ENCODE data around the gene YWHAH.

The YWHAH gene

DNA sequence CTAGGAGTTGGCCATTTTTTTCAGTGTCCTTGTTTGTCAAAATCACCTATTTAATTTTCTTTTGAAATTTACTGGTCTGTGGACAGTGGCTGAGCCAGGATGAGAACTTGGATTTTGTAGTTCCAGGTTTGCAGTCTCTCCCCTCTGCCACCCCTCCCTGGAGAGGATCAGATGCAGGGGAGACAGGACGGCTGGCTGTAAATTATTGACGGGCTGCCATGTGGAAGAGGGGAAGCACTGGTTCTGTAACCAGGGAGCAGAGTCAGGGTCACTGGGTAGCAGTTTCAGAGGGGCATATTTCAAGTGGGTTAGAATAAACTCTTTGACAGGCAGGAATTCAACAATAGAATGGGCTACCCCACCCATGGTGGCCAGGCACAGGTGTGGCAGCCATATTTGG, 20.6 kb upstream of the YWHAH start:
- no peak for DNase-seq

DNA sequence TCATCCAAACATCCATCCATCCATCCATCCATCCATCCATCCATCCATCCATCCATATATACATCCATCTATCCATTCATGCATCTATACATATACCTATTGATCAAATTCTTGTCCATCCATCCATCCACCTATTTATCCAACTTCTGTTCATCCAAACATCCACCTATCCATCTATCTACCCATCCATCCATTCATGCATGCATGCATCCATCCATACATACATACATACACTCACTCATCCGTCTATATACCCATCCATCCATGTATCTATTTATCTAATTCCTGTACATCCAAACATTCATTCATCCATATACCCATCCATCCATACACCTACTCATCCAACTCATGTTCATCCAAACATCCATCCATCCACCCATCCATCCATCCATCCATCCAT, 19.3 kb upstream of the YWHAH start:
- no peak for DNase-seq

DNA sequence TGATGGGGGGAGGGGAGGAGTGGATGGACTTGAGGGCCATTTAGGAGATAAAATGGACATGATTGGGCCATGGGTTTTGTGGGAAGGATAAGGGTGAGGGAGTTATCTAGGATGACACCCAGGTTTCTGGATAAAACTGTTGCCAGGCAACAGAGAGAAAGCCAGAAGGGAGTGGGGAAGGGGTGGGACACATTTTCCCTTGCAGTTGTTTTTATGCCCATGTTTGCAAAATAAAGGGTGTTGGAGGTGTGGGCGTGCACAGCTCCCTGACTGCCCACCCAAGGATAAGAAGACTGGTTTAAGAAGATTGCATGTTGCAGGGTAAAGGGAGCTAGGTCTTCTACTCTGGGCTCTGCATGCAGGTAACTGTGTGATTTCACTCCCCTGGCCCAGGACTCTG, 18.3 kb upstream of the YWHAH start:
- DNase-seq, result no peak

DNA sequence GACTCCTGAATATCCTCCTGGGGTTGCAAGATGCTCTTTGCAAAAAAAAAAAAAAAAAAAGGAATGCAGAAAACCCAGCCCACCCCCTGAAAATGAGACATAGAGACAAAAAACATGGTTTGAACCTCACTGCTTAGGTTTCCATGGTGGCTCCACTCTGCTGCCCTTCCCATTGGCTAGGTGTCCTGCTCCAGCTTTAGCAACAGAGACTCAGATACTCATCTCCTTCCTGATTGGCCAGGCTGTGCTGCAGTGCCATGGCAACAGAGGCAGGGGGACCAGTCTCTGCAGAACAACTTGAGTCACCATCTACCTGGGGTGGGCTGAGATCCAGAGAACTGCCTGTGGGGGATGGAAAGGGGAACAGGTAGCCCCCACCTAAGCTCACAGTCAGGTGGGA, 17.4 kb upstream of the YWHAH start:
- no peak for DNase-seq

DNA sequence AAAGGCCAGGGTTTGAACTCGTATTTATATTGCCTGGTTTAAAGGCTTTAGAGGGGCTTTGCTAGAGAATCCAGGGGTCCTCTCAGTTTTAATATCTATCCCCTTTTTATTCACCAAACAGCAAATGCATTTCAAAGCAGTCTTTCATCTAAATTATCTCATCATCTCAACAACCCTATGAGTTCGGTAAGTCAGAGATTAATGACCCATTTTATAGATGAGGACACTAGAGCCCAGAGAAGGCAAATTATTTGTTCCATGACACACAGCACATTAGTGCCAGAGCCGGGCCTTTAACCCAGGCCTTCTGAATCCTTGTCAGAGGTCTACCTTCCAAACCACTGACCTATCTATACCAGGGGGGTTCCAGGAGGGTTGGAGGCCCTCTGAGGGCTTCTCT, 16.8 kb upstream of the YWHAH start:
- no peak for DNase-seq

DNA sequence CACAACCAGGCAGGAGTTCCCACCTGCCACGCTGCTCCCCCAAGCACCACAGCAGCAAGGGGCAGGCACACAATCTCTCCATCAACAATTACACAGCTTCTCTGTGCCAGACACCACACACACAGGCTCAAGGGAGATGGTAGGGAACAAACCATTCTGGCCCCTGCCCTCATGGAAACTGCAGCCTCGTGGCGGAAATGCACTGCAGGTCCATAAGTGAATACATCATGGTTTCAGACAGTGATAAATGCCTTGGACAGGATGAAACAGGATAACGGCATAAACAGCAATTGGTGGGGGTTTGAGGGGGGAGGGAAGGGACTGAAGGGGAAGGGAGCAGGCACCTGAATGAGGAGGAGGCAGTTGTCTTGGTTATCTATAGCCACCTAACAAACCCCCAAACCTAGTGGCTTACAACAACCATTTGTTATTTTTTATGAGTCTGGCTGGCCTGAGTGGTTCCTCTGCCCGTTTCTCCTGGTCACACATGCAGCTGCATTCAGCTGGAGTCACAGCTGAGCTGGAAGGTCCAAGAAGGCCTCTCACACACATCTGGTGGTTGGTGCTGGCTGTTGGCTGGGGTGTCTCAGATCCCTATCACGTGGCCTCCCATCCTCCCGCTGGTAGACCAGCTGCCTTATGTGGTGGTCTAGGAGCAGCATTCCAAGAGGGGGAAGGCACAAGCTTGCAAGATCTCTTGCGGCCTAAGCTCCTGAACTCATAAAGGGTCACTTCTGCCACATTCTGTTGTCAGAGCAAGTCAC, 15.0 kb upstream of the YWHAH start:
- no peak for DNase-seq

DNA sequence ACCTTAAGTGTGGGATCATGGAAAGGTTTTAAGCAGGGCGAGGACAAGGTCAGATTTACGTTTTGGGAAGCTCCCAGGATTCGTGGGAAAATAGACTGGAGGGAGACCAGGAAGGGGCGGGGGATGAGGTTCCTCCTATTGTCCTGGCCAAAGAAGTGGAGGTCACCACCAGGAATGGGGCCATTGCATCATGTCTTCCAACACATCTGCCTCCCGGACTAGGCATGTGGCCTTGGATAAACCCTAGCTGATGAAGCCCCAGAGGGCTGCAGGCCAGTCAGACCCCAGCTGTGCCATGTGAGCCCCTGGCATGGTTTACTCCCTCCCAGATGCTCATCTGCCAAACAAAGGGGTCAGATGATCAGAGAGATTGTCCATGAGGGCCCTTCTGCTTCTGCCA, 11.5 kb upstream of the YWHAH start:
- no peak for DNase-seq

DNA sequence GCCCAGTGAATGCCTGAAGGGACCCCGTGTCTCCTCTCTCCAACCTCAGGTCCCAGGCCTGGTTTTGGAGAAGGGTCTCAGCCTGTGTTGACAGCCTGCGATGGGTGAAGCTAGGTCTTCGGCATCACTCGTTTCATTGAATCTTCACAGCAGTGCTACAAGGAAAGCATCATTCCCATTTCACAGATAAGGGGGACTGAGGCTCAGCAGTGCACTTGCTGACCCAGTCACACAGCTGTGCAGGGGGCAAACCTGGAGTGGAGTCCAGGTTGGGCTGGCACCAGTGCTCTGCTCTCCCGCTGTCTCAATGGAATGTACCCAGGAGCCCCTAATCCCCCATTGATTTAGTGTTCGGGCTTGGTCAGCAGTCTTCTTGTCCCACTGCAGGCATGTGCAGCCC, 10.9 kb upstream of the YWHAH start:
- DNase-seq, result no peak

DNA sequence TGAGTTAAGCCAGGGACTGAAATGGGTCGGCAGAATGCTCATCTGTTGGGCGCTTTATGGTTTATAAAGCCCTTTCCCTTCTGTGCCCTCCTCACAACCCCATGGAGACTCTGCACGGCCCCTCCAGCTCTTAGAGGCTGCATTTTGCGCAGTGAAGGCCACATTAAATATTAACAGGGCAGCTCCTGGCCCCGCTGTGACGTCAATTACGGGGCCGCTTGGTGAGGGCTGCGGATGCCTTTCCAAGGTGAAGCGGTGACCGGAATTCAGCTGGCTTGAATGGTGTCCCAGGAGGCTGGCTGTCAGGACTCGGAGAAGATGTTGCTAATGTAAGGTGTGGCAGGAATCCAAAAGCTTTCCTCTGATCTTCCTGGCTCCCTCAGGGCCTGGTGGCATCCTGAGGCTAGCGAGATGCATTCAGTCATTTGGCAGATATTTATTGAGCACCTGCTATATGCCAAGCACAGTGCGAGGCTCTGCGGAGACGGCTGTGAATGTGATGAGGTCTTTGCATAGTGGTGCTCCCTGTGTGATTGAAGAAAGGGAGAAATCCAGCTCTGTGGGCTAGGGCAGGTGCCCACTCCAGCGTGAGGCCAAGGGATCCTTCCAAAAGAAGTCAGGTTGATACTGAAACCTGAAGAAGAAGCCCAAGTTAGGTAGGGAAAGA, 10.4 kb upstream of the YWHAH start:
- DNase-seq, result no peak

DNA sequence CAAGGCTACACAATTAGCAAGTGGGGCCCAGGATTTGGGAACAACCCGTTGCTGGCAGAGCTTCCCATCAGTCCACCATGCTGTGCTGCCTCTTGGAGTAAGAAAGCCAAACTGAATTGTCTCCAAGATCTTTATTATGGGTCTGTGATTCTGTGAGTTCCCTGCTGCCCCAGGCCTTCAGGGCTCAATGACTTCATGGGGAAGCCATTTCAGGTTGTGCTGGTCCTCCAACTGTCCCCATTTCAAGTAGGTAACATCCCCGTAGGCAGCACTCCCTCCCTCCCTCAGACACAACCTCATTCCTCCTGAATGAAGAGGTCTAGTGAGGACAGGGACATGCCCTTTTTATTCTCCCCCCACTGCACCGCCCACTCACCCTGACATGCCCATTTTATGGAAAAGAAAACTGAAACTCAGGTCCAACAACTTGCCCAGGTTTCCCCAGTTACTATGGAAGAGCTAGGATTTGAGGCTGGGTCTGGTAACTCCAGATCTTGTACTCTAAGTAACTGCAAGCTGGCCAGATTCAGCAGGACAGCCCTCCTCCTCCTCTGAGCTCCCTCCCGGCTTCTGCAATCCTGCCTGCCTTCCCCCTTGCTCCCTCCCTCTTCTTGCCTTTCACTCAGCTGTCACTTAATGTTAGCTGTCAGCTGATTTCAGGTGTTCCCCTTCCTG, 8.2 kb upstream of the YWHAH start:
- no peak for DNase-seq

DNA sequence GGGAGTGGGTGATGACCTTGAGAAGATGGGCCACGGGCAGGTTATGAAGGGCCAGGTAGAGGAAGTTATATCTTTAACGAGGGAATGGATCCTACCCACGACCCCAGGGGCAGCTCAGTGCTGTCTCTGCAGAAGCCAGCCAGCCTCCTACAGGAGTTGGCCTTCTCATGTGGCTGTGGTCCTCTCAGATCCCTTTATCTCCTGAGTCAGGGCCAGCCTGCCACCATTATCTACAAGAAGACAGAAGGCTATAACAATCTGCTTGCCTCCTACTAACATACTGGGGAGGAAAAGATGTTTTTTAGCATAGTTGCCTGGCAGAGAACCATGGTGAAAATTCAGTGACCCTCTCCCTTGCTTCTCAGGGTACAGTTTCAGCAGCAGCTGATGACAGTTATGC, 7.0 kb upstream of the YWHAH start:
- DNase-seq, result no peak

DNA sequence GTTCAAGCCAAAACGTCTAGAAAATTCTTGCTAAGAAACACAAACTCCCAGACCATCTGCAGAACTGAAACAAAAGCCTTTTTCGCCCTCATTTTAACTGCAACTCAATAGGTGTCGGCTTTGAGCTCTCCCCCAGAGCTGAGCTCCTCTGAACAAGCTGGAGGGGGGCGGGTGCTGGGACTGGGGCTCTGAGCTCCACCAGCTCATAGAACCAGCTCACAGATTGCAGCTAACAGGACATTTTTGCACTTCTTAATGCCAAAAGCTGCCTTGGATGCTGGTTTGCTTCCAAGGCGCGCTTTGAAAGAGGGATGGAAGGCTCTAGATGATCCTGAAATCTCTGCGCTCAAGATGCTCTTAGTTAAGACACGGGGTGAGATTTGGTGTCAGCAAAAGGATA, 6.0 kb upstream of the YWHAH start:
- DNase-seq, result no peak

DNA sequence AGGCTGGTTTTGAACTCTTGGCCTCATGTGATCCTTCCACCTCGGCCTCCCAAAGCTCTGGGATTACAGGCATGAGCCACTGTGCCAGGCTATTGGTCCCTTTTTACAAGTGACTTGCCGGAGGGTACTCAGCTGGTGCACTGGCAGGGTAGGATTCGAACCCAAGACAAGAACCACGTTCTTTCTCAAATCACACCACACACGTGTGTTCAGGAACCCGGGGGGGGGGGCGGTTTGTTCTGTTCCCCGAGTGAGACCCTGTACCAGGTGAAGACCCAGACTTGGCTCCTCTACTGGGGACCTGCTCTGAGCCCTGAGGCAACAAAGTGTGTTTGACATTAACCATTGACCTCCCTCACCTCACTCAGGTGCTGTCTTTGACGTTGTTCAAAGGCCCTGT, 3.8 kb upstream of the YWHAH start:
- DNase-seq, result no peak

DNA sequence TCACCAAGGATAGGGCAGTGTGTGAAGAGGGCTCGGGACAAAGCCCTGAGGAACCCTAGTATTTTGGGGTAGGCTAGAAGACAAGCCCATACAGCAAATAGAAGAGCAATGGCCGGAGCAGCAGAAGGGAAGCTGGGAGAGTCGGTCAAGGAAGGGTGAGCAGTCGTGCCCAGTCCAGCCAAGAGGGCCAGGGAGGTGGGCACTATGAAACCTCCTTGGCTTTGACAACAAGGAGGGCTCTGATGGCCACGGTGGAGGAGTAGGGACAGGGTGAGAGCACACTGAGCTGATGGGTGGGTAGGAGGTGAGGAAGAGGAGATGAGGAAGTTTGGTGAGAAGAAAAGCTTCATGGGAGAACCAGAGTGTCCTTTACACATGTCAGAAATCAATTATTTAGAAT, 2.2 kb upstream of the YWHAH start:
- DNase-seq, result no peak

DNA sequence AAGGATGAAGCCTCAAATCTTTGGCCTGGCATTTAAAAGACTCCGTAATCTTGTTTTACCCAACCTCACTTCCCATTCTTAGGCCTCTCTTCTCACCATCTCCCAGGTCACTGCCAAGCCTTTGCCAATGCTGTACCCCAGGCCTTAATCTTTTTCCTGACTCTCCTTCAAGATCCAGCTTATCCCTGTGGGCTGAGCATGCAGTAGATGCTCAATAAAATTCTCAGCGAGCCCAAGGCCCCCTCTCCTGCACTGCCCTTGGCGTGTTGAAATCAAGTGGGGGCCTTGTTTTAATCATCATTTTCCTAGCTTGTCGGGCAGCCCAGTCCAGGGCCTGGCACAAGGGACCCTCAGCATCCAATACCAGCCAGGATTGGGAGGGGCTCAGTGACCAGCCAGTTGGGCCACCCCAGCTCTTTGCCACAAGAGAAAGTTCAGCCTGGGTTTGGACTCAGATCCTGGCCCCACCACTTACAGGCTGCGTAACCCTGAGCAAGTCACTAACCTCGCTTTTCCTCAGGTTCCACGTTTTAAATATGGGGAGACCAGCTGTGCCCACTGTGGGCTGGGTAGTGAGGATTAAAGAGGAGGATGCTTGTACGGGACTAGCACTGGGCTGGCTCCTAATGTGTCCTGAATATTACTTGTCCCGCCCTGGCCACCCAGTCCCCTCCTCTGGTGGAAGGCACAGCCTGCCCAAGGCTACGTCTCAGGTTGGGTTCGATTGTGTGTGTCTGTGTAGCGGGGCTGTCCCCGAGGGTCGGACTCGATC, 943 bp upstream of the YWHAH start:
- no peak for DNase-seq

DNA sequence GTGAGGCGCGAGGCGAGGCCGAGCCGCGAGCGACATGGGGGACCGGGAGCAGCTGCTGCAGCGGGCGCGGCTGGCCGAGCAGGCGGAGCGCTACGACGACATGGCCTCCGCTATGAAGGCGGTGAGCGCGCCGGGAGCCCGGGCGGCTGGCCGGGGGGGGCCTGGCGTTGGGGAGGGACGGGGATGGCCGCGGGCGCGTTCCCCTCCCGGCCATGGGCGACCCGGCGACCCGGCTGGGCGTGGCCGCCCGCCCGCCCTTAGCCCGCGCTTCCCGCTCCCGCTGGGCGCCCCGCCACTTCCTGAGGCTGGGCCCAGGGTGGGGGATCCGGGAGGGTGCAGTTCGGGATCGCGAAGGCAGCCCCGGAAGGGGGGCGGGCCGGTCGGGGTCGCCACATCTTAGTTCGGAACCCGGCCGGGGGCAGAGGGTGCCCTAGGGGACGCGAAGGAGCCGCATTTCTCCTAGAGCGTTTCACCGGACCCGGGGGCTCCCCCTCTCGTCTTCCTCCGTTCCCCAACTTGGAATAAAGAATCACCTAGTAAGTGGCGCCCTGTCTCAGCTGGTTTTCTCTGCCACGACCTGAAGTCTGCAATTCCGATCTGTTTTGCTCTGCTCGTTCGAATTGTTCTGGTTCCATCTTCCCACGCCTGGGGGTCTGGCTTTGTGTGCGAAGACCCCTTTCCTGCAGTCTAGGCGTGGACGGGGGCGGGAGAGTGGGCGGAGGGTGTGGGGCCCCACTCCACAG, 536 bp downstream of the YWHAH start:
- DNase-seq, result peak; percentile 75

DNA sequence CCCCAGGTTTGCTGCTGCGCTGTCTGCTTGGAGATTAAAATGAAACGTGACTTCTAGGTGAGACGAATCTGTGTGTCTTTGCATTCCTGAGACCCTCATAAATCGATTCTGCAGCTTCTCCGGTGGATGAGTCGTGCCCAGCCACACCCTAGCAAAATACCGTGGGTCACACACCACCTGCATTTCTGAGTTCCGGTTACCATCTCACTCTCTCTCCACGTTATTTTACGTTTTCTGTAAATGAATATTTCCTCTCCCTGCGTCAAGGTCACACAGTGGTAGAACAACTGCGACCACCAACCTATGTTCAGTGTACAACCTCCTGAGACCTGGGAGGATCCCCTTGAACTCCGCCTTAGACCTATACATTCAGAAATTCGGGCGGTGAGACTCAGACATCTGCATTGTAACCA, 1.1 kb downstream of the YWHAH start:
- no peak for DNase-seq

DNA sequence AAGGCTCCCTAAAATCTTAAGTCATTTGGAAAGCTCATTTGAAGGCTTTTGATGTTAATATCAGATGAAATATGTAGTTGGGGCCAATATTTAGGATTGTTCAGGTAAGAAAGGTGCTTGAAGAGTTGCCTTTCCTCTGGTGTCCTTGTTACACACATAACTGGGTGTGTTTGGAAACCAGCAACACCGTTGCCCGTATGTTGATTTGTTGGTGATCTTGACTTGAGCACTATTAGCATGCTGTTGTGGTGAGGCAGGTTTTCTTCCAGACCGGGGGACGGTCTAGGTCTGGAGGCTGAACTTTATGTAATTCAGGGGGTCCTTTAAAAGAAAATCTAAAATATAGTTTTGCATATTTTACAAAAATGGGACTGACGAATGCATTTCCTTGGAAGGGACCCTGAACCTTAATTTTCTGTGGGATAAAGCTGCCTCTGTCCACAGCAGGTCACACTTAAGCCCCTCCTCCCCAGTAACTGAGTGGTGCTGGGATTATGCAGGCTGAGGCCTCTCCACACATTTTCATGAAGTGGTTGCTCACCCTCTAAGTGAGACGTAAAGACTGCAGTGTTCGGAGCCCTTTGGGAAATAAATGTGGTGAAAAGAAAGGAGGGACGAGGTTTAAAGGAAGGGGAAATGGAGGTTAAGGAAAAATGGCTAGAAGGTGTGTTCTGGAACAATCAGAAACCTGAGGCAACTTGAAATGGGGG, 1.8 kb downstream of the YWHAH start:
- DNase-seq, result no peak

DNA sequence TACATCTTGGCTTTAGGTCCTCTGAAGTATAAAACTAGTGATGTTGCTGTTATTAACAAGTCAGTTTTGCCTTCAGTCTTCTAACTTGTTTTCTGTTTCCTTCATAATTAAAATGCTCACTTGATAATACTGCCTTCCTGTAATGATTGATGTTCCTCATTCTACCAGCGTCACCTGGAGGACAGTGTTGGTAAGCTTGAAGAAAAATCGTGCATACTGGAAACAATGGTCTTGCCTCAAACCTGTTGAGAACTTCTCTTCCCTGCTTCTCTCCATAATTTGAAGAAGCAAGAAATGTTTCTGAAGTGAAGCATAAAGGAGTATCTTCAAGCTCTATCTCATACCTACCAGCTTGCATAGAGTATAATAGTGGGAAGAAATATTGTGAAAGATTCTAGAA, 3.0 kb downstream of the YWHAH start:
- DNase-seq, result no peak

DNA sequence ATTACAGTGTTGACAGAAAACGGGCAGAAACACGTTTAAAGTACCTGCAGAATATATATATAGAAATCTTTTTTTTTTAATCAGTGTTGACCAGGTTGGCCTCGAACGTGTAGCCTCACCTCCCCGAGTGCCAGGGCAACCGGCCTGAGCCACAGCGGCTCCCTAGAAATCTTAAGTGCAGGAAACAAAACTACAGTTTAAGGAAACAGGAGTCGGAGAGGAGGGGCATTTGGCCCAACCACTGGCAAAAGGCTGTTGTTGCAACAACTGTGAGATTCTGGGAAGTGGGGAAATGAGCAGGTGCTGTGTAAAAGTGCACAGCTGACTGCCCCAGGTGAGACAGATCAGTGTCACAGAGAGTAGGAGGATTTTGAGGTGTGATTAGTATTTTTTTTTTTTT, 3.7 kb downstream of the YWHAH start:
- DNase-seq, result no peak

DNA sequence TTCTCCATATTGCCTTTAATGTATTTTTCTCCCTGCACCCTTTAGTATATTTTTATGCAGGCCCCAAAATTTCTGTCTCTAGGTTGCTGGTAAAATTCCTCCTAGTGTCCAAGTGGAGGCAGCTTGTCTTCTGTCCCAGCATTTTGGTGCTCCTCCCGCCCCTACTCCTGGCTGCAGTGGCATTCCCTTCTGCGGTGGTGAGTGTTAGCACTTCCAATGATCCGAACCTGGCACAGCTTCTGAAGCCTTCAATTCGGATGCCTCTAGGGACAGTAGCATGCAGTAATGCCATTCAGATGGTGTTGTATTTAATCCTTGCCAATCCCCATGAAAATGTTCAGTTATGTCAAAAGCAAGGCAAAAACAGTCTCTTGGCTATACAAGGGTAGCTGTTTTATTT, 5.9 kb downstream of the YWHAH start:
- no peak for DNase-seq
